OCI-LY7 (cell line): ENCODE results near the gene ADAMTSL3. TPM values are rescaled to one million over a fixed set of nuclear protein-coding genes. Genes with fewer than 3 reads are reported as not detected.

Experiments
- BruUV-seq: library from RNA; stranded (reverse); fragments of 400-500 nt; replicated peaks from 2 replicates; lab custom pipeline; 2021; lab: Mats Ljungman, UMichigan
- CTCF ChIA-PET: fragments of 300-600 bp; sonication (Branson Sonifier 250); formaldehyde crosslinking; loops from one replicate; lab custom pipeline; 2022; ENCODE audit warnings: antibody characterized with exemption; ENCODE audit not compliant: unreplicated experiment; lab: Charles Lee
- POLR2A ChIA-PET: fragments of 300-600 bp; sonication (Branson Sonifier 250); formaldehyde crosslinking; loops from one replicate; lab custom pipeline; 2022; ENCODE audit warnings: antibody characterized with exemption; lab: Charles Lee
- DNase-seq: peaks from one replicate; pipeline ENCODE4 v3.0.0-alpha.2; 2015; ENCODE audit warnings: low spot score
- H2AFZ ChIP-seq: fragments of 200-600 bp; sonication (generic), shearing (Covaris generic); 2 replicates; pipeline ENCODE4 v1.6.1; 2014; ENCODE audit warnings: mild to moderate bottlenecking, antibody characterized with exemption, low read length, moderate library complexity
- H3K27ac ChIP-seq: fragments of 200-600 bp; sonication (generic); 2 replicates; pipeline ENCODE4 v1.5.1; 2014; ENCODE audit warnings: mixed run types, low read depth, mild to moderate bottlenecking, moderate library complexity, low read length, inconsistent platforms; ENCODE audit not compliant: poor library complexity, severe bottlenecking
- H3K36me3 ChIP-seq: fragments of 200-600 bp; sonication (generic); 2 replicates; pipeline ENCODE4 v1.6.1; 2014; ENCODE audit warnings: mild to moderate bottlenecking, antibody characterized with exemption, low read length, moderate library complexity, mixed read lengths; ENCODE audit not compliant: insufficient read depth
- H3K4me1 ChIP-seq: fragments of 200-600 bp; sonication (generic); 2 replicates; pipeline ENCODE4 v1.5.1; 2014; ENCODE audit warnings: mild to moderate bottlenecking, low read length; ENCODE audit not compliant: insufficient read depth, poor library complexity, severe bottlenecking
- H3K4me2 ChIP-seq: fragments of 200-600 bp; sonication (generic); 2 replicates; pipeline ENCODE4 v1.6.1; 2014; ENCODE audit warnings: mild to moderate bottlenecking, low read length
- H3K4me3 ChIP-seq: fragments of 200-600 bp; sonication (generic); 2 replicates; pipeline ENCODE4 v1.5.1; 2014; ENCODE audit warnings: mild to moderate bottlenecking, low read depth, low read length; ENCODE audit not compliant: poor library complexity, severe bottlenecking
- H3K79me2 ChIP-seq: fragments of 200-600 bp; sonication (generic); 2 replicates; pipeline ENCODE4 v1.6.1; 2016; ENCODE audit warnings: low read depth, mild to moderate bottlenecking, low read length, moderate library complexity, mixed read lengths; ENCODE audit not compliant: insufficient read depth
- H3K9me2 ChIP-seq: fragments of 200-600 bp; sonication (generic); 2 replicates; pipeline ENCODE4 v1.6.1; 2016; ENCODE audit warnings: mild to moderate bottlenecking, low read length, mixed read lengths; ENCODE audit not compliant: insufficient read depth
- H3K9me3 ChIP-seq: fragments of 200-600 bp; sonication (generic); 2 replicates; pipeline ENCODE4 v1.6.1; 2014; ENCODE audit warnings: mild to moderate bottlenecking, mixed run types, low read length, mixed read lengths
- H4K20me1 ChIP-seq: fragments of 200-600 bp; sonication (generic); 2 replicates; pipeline ENCODE4 v1.6.1; 2014; ENCODE audit warnings: mild to moderate bottlenecking, antibody characterized with exemption, low read length, moderate library complexity, mixed read lengths; ENCODE audit not compliant: insufficient read depth
- CTCF ChIP-seq: fragments of 200-600 bp; sonication (generic); conservative IDR thresholded peaks from 2 replicates; pipeline ENCODE4 v1.5.1; 2014; ENCODE audit warnings: mild to moderate bottlenecking, antibody characterized with exemption, low read length, moderate library complexity, mixed read lengths
- EZH2phosphoT487 ChIP-seq: fragments of 200-600 bp; sonication (generic); IDR thresholded peaks from 2 replicates; pipeline ENCODE4 v1.6.1; 2018; ENCODE audit warnings: low read depth, borderline replicate concordance, mild to moderate bottlenecking, mixed run types, antibody characterized with exemption, low read length, moderate library complexity, mixed read lengths
- intact Hi-C: fragments of 100-400 bp; cut with micrococcal nuclease; formaldehyde crosslinking; loops from one replicate; pipeline ENCODE4 v1.10.0; 2022; ENCODE audit not compliant: unreplicated experiment
- total RNA-seq, 2 experiments: library from RNA; depleted of rRNA in 1 of 2; stranded (reverse); fragments of >200 nt in 1 of 2; shearing (Covaris generic) in 1 of 2; gene quantifications; 2 replicates each; pipeline ENCODE4 v1.2.3, GENCODE V29; 2014 to 2022

ADAMTSL3 gene
- total RNA-seq, 2 experiments from 2014 or later: not detected

GRCh38 chr15:83644439-83644838 lies 9.5 kb upstream of the ADAMTSL3 start:
- H3K4me1 ChIP-seq: no peaks in the 10 kb centered on the region
- no peaks in the 10 kb centered on the region for H3K36me3 ChIP-seq
- H2AFZ ChIP-seq: no peak overlapping the region
- TF ChIP-seq CTCF (no peak), EZH2phosphoT487 (no peak)
- POLR2A ChIA-PET: no interaction called here
- CTCF ChIA-PET: no interaction called here
- no peak overlapping the region for H3K4me2 ChIP-seq
- H4K20me1 ChIP-seq: no peaks in the 10 kb centered on the region
- no peaks in the 10 kb centered on the region for H3K9me2 ChIP-seq
- no peak overlapping the region for H3K4me3 ChIP-seq
- no peaks in the 10 kb centered on the region for H3K79me2 ChIP-seq
- intact Hi-C loops: no loop called here
- DNase-seq: no peak
- H3K27ac ChIP-seq: no peak overlapping the region
- no TSS peak for BruUV-seq
- no peaks in the 10 kb centered on the region for H3K9me3 ChIP-seq

GRCh38 chr15:83650831-83651230 lies 3.1 kb upstream of the ADAMTSL3 start:
- ChIA-PET CTCF (no interaction called here), POLR2A (no interaction called here)
- intact Hi-C loops: no loop called here

More at GRCh38 chr15:83650831-83651230, 3.1 kb upstream of the ADAMTSL3 start:
- Histone ChIP-seq H3K4me1 (no peaks in the 10 kb centered on the region), H3K36me3 (no peaks in the 10 kb centered on the region), H3K9me3 (no peaks in the 10 kb centered on the region), H4K20me1 (no peaks in the 10 kb centered on the region), H2AFZ (no peak overlapping the region), H3K9me2 (no peaks in the 10 kb centered on the region), H3K79me2 (no peaks in the 10 kb centered on the region), H3K4me2 (no peak overlapping the region), H3K27ac (no peak overlapping the region), H3K4me3 (no peak overlapping the region)
- no peak for DNase-seq
- TF ChIP-seq EZH2phosphoT487: no peak
- TF ChIP-seq CTCF: no peak
- no TSS peak for BruUV-seq
